Endothelial cell of umbilical vein (primary cell): ENCODE data around the gene SPAG16.

Source experiments
- EZH2 ChIP-seq: IDR thresholded peaks from 2 replicates; pipeline ENCODE4 v1.6.1; 2012; ENCODE audit warnings: borderline replicate concordance, low read depth, mild to moderate bottlenecking, moderate library complexity, low read length, inconsistent platforms; ENCODE audit not compliant: severe bottlenecking
- JUN ChIP-seq: IDR thresholded peaks from 2 replicates; pipeline ENCODE4 v1.6.1; 2011; ENCODE audit warnings: borderline replicate concordance, low read depth; ENCODE audit not compliant: insufficient read length, insufficient read depth
- POLR2A ChIP-seq: IDR thresholded peaks from 2 replicates; pipeline ENCODE4 v1.6.1; 2012; ENCODE audit warnings: low read depth, mild to moderate bottlenecking, control low read depth, low read length
- POLR2AphosphoS5 ChIP-seq: IDR thresholded peaks from 2 replicates; pipeline ENCODE4 v1.6.1; 2012; ENCODE audit warnings: low read depth, mild to moderate bottlenecking, control low read depth, low read length, moderate library complexity; ENCODE audit not compliant: insufficient read depth
- TF ChIP-seq, protein P1 (sequence below), 2 donors: IDR thresholded peaks; 1 replicate in 1 of 2; 2 replicates in 1 of 2; pipeline ENCODE4 v1.5.1; 2011; ENCODE audit warnings: low read length in 2 of 2, mild to moderate bottlenecking in 2 of 2, moderate library complexity in 2 of 2, control low read depth in 1 of 2, inconsistent platforms in 1 of 2, low read depth in 1 of 2; ENCODE audit not compliant: insufficient read depth in 1 of 2; ENCODE audit errors: extremely low read depth in 1 of 2
- TF ChIP-seq, protein P2 (sequence below): IDR thresholded peaks from 2 replicates; pipeline ENCODE4 v1.6.1; 2011; ENCODE audit not compliant: insufficient read depth, insufficient read length

DNA sequence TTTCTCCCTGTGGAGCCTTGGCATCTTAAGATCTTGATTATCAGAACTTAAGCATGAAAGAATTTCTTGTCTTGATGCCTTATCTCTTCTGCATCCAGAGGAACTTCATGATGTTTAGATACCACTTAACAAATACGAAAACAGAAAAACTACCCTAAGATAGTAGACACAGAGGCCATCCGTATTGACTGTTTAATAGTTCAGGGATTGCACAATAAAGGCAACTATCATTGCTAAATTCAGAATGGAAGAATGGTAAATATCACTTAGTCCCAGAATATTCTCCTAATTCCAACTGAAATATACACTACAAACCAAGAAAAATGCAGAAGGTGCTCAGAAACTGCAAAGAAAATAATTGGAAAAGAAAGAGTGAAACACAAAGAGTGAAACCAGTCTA, 912.0 kb downstream of the SPAG16 start:
- TF ChIP-seq POLR2AphosphoS5 (no peak), EZH2 (no peak), POLR2A (no peak), JUN (no peak)
- TF ChIP-seq, protein P1, sequence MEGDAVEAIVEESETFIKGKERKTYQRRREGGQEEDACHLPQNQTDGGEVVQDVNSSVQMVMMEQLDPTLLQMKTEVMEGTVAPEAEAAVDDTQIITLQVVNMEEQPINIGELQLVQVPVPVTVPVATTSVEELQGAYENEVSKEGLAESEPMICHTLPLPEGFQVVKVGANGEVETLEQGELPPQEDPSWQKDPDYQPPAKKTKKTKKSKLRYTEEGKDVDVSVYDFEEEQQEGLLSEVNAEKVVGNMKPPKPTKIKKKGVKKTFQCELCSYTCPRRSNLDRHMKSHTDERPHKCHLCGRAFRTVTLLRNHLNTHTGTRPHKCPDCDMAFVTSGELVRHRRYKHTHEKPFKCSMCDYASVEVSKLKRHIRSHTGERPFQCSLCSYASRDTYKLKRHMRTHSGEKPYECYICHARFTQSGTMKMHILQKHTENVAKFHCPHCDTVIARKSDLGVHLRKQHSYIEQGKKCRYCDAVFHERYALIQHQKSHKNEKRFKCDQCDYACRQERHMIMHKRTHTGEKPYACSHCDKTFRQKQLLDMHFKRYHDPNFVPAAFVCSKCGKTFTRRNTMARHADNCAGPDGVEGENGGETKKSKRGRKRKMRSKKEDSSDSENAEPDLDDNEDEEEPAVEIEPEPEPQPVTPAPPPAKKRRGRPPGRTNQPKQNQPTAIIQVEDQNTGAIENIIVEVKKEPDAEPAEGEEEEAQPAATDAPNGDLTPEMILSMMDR (IDR thresholded peaks at IDR 0.05; ENCODE audit: extremely low read depth in 1 of 2, insufficient read depth in 1 of 2, low read depth in 1 of 2, low read length in 2 of 2) = no peak
- TF ChIP-seq, protein P2, sequence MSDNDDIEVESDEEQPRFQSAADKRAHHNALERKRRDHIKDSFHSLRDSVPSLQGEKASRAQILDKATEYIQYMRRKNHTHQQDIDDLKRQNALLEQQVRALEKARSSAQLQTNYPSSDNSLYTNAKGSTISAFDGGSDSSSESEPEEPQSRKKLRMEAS = no peak
